ENCODE results near the gene SND1. TPM values are rescaled to one million over a fixed set of nuclear protein-coding genes. Genes with fewer than 3 reads are reported as not detected.

The SND1 gene
- total and polyA plus RNA-seq, 5 donors from 2014 or later: 84.4 to 121 (median 86.9) TPM

GRCh38 chr7:127844165-127844564 lies 192.2 kb downstream of the SND1 start:
- Histone ChIP-seq H3K27ac (ENCODE audit: insufficient read depth, low read length, poor library complexity, severe bottlenecking) (no peak overlapping the region), H3K4me3 (ENCODE audit: low read depth, low read length) (no peak overlapping the region), H3K4me1 (ENCODE audit: control insufficient read depth, insufficient read depth, low read length, poor library complexity, severe bottlenecking) (no peaks in the 10 kb centered on the region), H3K27me3 (ENCODE audit: control insufficient read depth, insufficient read depth, low read length) (no peaks in the 10 kb centered on the region), H3K36me3 (ENCODE audit: control insufficient read depth, insufficient read depth, low read length) (peaks cover 30% of the 10 kb centered on the region), H3K9me3 (ENCODE audit: control insufficient read depth in 2 of 2, low read length in 2 of 2) (no peaks in the 10 kb centered on the region)
- no peak overlapping the region for H3K4me3 Mint-ChIP-seq
- H3K9me3 Mint-ChIP-seq: peaks cover 0 to 2% (median 0%) of the 10 kb centered on the region in 7 donors
- H3K27ac Mint-ChIP-seq: no peak overlapping the region
- no peak for ATAC-seq (ENCODE audit: low read depth in 2 of 2)
- DNase-seq: no peak
- H3K27me3 Mint-ChIP-seq: no peaks in the 10 kb centered on the region
- H3K36me3 Mint-ChIP-seq: peaks cover 27% of the 10 kb centered on the region
- H3K4me1 Mint-ChIP-seq: peaks cover 0 to 10% (median 6%) of the 10 kb centered on the region in 4 donors

GRCh38 chr7:127844707-127845331 lies 192.8 kb downstream of the SND1 start:
- Histone ChIP-seq H3K27me3 (ENCODE audit: control insufficient read depth, insufficient read depth, low read length) (no peaks in the 10 kb centered on the region), H3K27ac (ENCODE audit: insufficient read depth, low read length, poor library complexity, severe bottlenecking) (no peak overlapping the region), H3K4me1 (ENCODE audit: control insufficient read depth, insufficient read depth, low read length, poor library complexity, severe bottlenecking) (no peaks in the 10 kb centered on the region), H3K9me3 (ENCODE audit: control insufficient read depth in 2 of 2, low read length in 2 of 2) (no peaks in the 10 kb centered on the region), H3K4me3 (ENCODE audit: low read depth, low read length) (no peak overlapping the region), H3K36me3 (ENCODE audit: control insufficient read depth, insufficient read depth, low read length) (peaks cover 37% of the 10 kb centered on the region)
- Mint-ChIP-seq H3K4me3 (no peak overlapping the region), H3K27ac (no peak overlapping the region), H3K36me3 (peaks cover 34% of the 10 kb centered on the region), H3K4me1 (peaks cover 0 to 15% (median 6%) of the 10 kb centered on the region in 4 donors), H3K9me3 (no peaks in the 10 kb centered on the region), H3K27me3 (no peaks in the 10 kb centered on the region)
- ATAC-seq (ENCODE audit: low read depth in 2 of 2) (no peak), DNase-seq (no peak)

GRCh38 chr7:127845522-127846214 lies 193.7 kb downstream of the SND1 start:
- DNase-seq (no peak), ATAC-seq (ENCODE audit: low read depth in 2 of 2) (no peak)
- H3K27me3 ChIP-seq (ENCODE audit: control insufficient read depth, insufficient read depth, low read length): no peaks in the 10 kb centered on the region
- no peak overlapping the region for H3K4me3 ChIP-seq (ENCODE audit: low read depth, low read length)
- Mint-ChIP-seq H3K27ac (no peak overlapping the region), H3K4me1 (peaks cover 0 to 15% (median 3%) of the 10 kb centered on the region in 4 donors), H3K36me3 (peaks cover 35% of the 10 kb centered on the region), H3K27me3 (no peaks in the 10 kb centered on the region), H3K9me3 (no peaks in the 10 kb centered on the region), H3K4me3 (no peak overlapping the region)
- no peaks in the 10 kb centered on the region for H3K9me3 ChIP-seq (ENCODE audit: control insufficient read depth in 2 of 2, low read length in 2 of 2)
- peaks cover 38% of the 10 kb centered on the region for H3K36me3 ChIP-seq (ENCODE audit: control insufficient read depth, insufficient read depth, low read length)
- H3K27ac ChIP-seq (ENCODE audit: insufficient read depth, low read length, poor library complexity, severe bottlenecking): no peak overlapping the region
- H3K4me1 ChIP-seq (ENCODE audit: control insufficient read depth, insufficient read depth, low read length, poor library complexity, severe bottlenecking): no peaks in the 10 kb centered on the region

- no peak for DNase-seq
- no peaks in the 10 kb centered on the region for H3K27me3 Mint-ChIP-seq
Measured at GRCh38 chr7:127847641-127848040, 195.6 kb downstream of the SND1 start.

GRCh38 chr7:127848241-127848640 lies 196.2 kb downstream of the SND1 start:
- Histone ChIP-seq H3K27ac (ENCODE audit: insufficient read depth, low read length, poor library complexity, severe bottlenecking) (no peak overlapping the region), H3K9me3 (ENCODE audit: control insufficient read depth in 2 of 2, low read length in 2 of 2) (no peaks in the 10 kb centered on the region), H3K4me3 (ENCODE audit: low read depth, low read length) (no peak overlapping the region), H3K27me3 (ENCODE audit: control insufficient read depth, insufficient read depth, low read length) (no peaks in the 10 kb centered on the region), H3K36me3 (ENCODE audit: control insufficient read depth, insufficient read depth, low read length) (peaks cover 40% of the 10 kb centered on the region), H3K4me1 (ENCODE audit: control insufficient read depth, insufficient read depth, low read length, poor library complexity, severe bottlenecking) (no peaks in the 10 kb centered on the region)
- no peak for ATAC-seq (ENCODE audit: low read depth in 2 of 2)
- Mint-ChIP-seq H3K4me3 (no peak overlapping the region), H3K27ac (peak overlapping the region in 1 of 3 donors; percentile 47), H3K36me3 (peaks cover 32% of the 10 kb centered on the region), H3K4me1 (peaks cover 3 to 19% (median 5%) of the 10 kb centered on the region in 4 donors), H3K27me3 (no peaks in the 10 kb centered on the region), H3K9me3 (peaks cover 0 to 2% (median 0%) of the 10 kb centered on the region in 7 donors)
- no peak for DNase-seq

More at GRCh38 chr7:127847641-127848040, 195.6 kb downstream of the SND1 start:
- no peak overlapping the region for H3K4me3 ChIP-seq (ENCODE audit: low read depth, low read length)
- H3K4me1 ChIP-seq (ENCODE audit: control insufficient read depth, insufficient read depth, low read length, poor library complexity, severe bottlenecking): no peaks in the 10 kb centered on the region
- no peak overlapping the region for H3K27ac ChIP-seq (ENCODE audit: insufficient read depth, low read length, poor library complexity, severe bottlenecking)
- no peak for ATAC-seq (ENCODE audit: low read depth in 2 of 2)
- H3K9me3 Mint-ChIP-seq: peaks cover 0 to 2% (median 0%) of the 10 kb centered on the region in 7 donors
- H3K4me3 Mint-ChIP-seq: no peak overlapping the region
- H3K27me3 ChIP-seq (ENCODE audit: control insufficient read depth, insufficient read depth, low read length): no peaks in the 10 kb centered on the region
- peaks cover 40% of the 10 kb centered on the region for H3K36me3 ChIP-seq (ENCODE audit: control insufficient read depth, insufficient read depth, low read length)
- no peaks in the 10 kb centered on the region for H3K9me3 ChIP-seq (ENCODE audit: control insufficient read depth in 2 of 2, low read length in 2 of 2)
- H3K36me3 Mint-ChIP-seq: peaks cover 38% of the 10 kb centered on the region
- H3K4me1 Mint-ChIP-seq: peaks cover 0 to 17% (median 5%) of the 10 kb centered on the region in 4 donors
- no peak overlapping the region for H3K27ac Mint-ChIP-seq

GRCh38 chr7:127850195-127850594 lies 198.2 kb downstream of the SND1 start:
- Histone ChIP-seq H3K36me3 (ENCODE audit: control insufficient read depth, insufficient read depth, low read length) (peaks cover 29% of the 10 kb centered on the region), H3K9me3 (ENCODE audit: control insufficient read depth in 2 of 2, low read length in 2 of 2) (no peaks in the 10 kb centered on the region), H3K27ac (ENCODE audit: insufficient read depth, low read length, poor library complexity, severe bottlenecking) (no peak overlapping the region), H3K4me1 (ENCODE audit: control insufficient read depth, insufficient read depth, low read length, poor library complexity, severe bottlenecking) (no peaks in the 10 kb centered on the region), H3K4me3 (ENCODE audit: low read depth, low read length) (no peak overlapping the region), H3K27me3 (ENCODE audit: control insufficient read depth, insufficient read depth, low read length) (no peaks in the 10 kb centered on the region)
- Mint-ChIP-seq H3K9me3 (peaks cover 0 to 2% (median 0%) of the 10 kb centered on the region in 7 donors), H3K4me1 (peaks cover 5 to 19% (median 8%) of the 10 kb centered on the region in 4 donors), H3K27ac (no peak overlapping the region), H3K27me3 (no peaks in the 10 kb centered on the region), H3K4me3 (no peak overlapping the region), H3K36me3 (peaks cover 22% of the 10 kb centered on the region)
- ATAC-seq (ENCODE audit: low read depth in 2 of 2): no peak
- no peak for DNase-seq

- H3K36me3 ChIP-seq (ENCODE audit: control insufficient read depth, insufficient read depth, low read length): peaks cover 8% of the 10 kb centered on the region
Measured at GRCh38 chr7:127854383-127854782, 202.4 kb downstream of the SND1 start.

More at GRCh38 chr7:127854383-127854782, 202.4 kb downstream of the SND1 start:
- Histone ChIP-seq H3K27ac (ENCODE audit: insufficient read depth, low read length, poor library complexity, severe bottlenecking) (no peak overlapping the region), H3K4me3 (ENCODE audit: low read depth, low read length) (no peak overlapping the region), H3K27me3 (ENCODE audit: control insufficient read depth, insufficient read depth, low read length) (no peaks in the 10 kb centered on the region), H3K4me1 (ENCODE audit: control insufficient read depth, insufficient read depth, low read length, poor library complexity, severe bottlenecking) (peaks cover 24% of the 10 kb centered on the region), H3K9me3 (ENCODE audit: control insufficient read depth in 2 of 2, low read length in 2 of 2) (no peaks in the 10 kb centered on the region)
- Mint-ChIP-seq H3K4me3 (no peak overlapping the region), H3K9me3 (peaks cover 0 to 2% (median 0%) of the 10 kb centered on the region in 7 donors), H3K27ac (no peak overlapping the region), H3K36me3 (peaks cover 11% of the 10 kb centered on the region), H3K27me3 (no peaks in the 10 kb centered on the region), H3K4me1 (peaks cover 21 to 49% (median 31%) of the 10 kb centered on the region in 4 donors)
- no peak for ATAC-seq (ENCODE audit: low read depth in 2 of 2)
- DNase-seq: no peak
